ENCODE results near the gene HEG1. TPM values are rescaled to one million over a fixed set of nuclear protein-coding genes. Genes with fewer than 3 reads are reported as not detected.

Gene HEG1
- polyA plus RNA-seq, 3 donors: 0.28 to 4.2 (median 0.69) TPM

- 92% methylated on average over 5 of the region's 12 CpGs for WGBS (ENCODE audit: insufficient coverage)
- TF ChIP-seq CTCF (IDR thresholded peaks at IDR 0.05): no peak
- no peak overlapping the region for H3K4me2 ChIP-seq (replicated peaks; ENCODE audit: extremely low read depth, low read length, poor library complexity, severe bottlenecking)
These were observed 114.0 kb downstream of the HEG1 start for GRCh38 chr3:124941771-124942170.

GRCh38 chr3:124939661-124940060 lies 116.1 kb downstream of the HEG1 start:
- Histone ChIP-seq H3K4me1 (ENCODE audit: control insufficient read depth in 1 of 2, insufficient read depth in 2 of 2, low read length in 2 of 2) (no peaks in the 10 kb centered on the region), H3K4me2 (replicated peaks; ENCODE audit: extremely low read depth, low read length, poor library complexity, severe bottlenecking) (no peak overlapping the region), H3K36me3 (replicated peaks in 1 of 2; ENCODE audit: control insufficient read depth in 1 of 2, insufficient read depth in 2 of 2, low read length in 2 of 2) (no peaks in the 10 kb centered on the region), H2AFZ (ENCODE audit: insufficient read depth, low read depth, low read length, poor library complexity, severe bottlenecking) (no peak overlapping the region), H4K20me1 (ENCODE audit: insufficient read depth, low read length) (no peaks in the 10 kb centered on the region), H3K9me3 (replicated peaks in 1 of 2; ENCODE audit: control insufficient read depth in 1 of 2, insufficient read depth in 1 of 2, low read length in 2 of 2) (no peaks in the 10 kb centered on the region), H3K27me3 (ENCODE audit: control insufficient read depth in 2 of 2, insufficient read depth in 2 of 2, low read length in 2 of 2) (no peaks in the 10 kb centered on the region), H3K4me3 (replicated peaks in 1 of 3; ENCODE audit: low read depth in 2 of 3, low read length in 3 of 3) (no peak overlapping the region), H3K27ac (ENCODE audit: low read depth in 1 of 2, low read length in 2 of 2) (no peak overlapping the region), H3K79me2 (ENCODE audit: insufficient read depth, low read length) (no peaks in the 10 kb centered on the region), H3K9ac (ENCODE audit: insufficient read depth, low read length, poor library complexity, severe bottlenecking) (no peak overlapping the region)
- no peak for TF ChIP-seq CTCF (IDR thresholded peaks at IDR 0.05)
- no peaks in the 10 kb centered on the region for H3K36me3 Mint-ChIP-seq
- peaks cover 2% of the 10 kb centered on the region for H3K4me1 Mint-ChIP-seq
- WGBS (ENCODE audit: insufficient coverage): 94% methylated on average over 4 of the region's 4 CpGs
- no peak for DNase-seq
- intact Hi-C loops (cut with micrococcal nuclease): no loop called here
- H3K27ac Mint-ChIP-seq: no peak overlapping the region
- no peak overlapping the region for H3K4me3 Mint-ChIP-seq
- peaks cover 0 to 3% (median 0%) of the 10 kb centered on the region in 7 donors for H3K9me3 Mint-ChIP-seq
- H3K27me3 Mint-ChIP-seq (ENCODE audit: low read depth in 3 of 3): peaks cover 0 to 4% (median 2%) of the 10 kb centered on the region in 3 donors

More at GRCh38 chr3:124941771-124942170, 114.0 kb downstream of the HEG1 start:
- peaks cover under 1 to 8% (median 4%) of the 10 kb centered on the region in 3 donors for H3K27me3 Mint-ChIP-seq (ENCODE audit: low read depth in 3 of 3)
- no peaks in the 10 kb centered on the region for H3K27me3 ChIP-seq (ENCODE audit: control insufficient read depth in 2 of 2, insufficient read depth in 2 of 2, low read length in 2 of 2)
- no peak overlapping the region for H3K9ac ChIP-seq (ENCODE audit: insufficient read depth, low read length, poor library complexity, severe bottlenecking)
- no peaks in the 10 kb centered on the region for H3K4me1 ChIP-seq (ENCODE audit: control insufficient read depth in 1 of 2, insufficient read depth in 2 of 2, low read length in 2 of 2)
- H2AFZ ChIP-seq (ENCODE audit: insufficient read depth, low read depth, low read length, poor library complexity, severe bottlenecking): no peak overlapping the region
- H3K4me3 Mint-ChIP-seq: no peak overlapping the region
- peak; percentile 18 to 21 (median 21) for DNase-seq
- no peak overlapping the region for H3K4me3 ChIP-seq (replicated peaks in 1 of 3; ENCODE audit: low read depth in 2 of 3, low read length in 3 of 3)
- no peaks in the 10 kb centered on the region for H4K20me1 ChIP-seq (ENCODE audit: insufficient read depth, low read length)
- peaks cover 0 to 3% (median under 1%) of the 10 kb centered on the region in 7 donors for H3K9me3 Mint-ChIP-seq
- peaks cover 2% of the 10 kb centered on the region for H3K4me1 Mint-ChIP-seq
- H3K9me3 ChIP-seq (replicated peaks in 1 of 2; ENCODE audit: control insufficient read depth in 1 of 2, insufficient read depth in 1 of 2, low read length in 2 of 2): no peaks in the 10 kb centered on the region
- intact Hi-C loops (cut with micrococcal nuclease): no loop called here
- H3K27ac ChIP-seq (ENCODE audit: low read depth in 1 of 2, low read length in 2 of 2): no peak overlapping the region
- no peaks in the 10 kb centered on the region for H3K36me3 ChIP-seq (replicated peaks in 1 of 2; ENCODE audit: control insufficient read depth in 1 of 2, insufficient read depth in 2 of 2, low read length in 2 of 2)
- H3K27ac Mint-ChIP-seq: peak overlapping the region in 1 of 7 donors; percentile 16
- H3K79me2 ChIP-seq (ENCODE audit: insufficient read depth, low read length): no peaks in the 10 kb centered on the region
- no peaks in the 10 kb centered on the region for H3K36me3 Mint-ChIP-seq

Measured in CD14-positive monocyte (primary cell).